Measurements from ENCODE around the gene CCNQ.

The CCNQ gene

DNA sequence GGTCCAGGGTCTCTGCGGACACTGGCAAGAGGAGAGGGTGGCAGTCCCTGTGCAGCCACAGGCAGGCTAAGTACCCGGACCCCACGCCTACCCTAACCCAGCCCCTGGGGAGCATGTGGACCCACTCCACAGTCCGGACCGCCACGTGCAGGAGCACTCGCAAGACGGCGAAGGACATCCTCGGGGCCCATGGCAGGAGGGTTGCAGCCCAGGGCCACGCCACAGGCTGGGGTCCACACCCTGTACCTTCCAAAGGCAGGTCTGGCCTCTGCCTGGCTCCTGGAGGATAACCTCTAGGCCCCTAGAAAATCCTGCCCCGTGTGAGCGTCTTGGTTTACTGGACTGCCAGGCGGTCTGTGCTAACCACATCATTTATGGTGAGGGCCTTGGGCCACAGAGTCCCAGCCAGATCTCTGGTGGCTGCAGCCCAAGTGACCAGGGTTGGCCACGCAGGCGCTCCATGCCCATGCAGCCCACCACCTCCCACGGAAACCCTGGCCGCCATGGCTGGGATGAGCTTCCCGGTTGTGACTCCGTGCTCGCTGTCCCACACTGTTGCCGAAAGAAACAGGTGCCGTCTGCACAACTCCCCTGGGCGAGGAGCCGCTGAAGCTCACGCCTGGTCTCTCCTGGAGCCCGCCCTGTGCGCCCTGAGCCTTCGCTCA lies 10.0 kb downstream of the CCNQ start:
- TF ChIP-seq, protein P1, sequence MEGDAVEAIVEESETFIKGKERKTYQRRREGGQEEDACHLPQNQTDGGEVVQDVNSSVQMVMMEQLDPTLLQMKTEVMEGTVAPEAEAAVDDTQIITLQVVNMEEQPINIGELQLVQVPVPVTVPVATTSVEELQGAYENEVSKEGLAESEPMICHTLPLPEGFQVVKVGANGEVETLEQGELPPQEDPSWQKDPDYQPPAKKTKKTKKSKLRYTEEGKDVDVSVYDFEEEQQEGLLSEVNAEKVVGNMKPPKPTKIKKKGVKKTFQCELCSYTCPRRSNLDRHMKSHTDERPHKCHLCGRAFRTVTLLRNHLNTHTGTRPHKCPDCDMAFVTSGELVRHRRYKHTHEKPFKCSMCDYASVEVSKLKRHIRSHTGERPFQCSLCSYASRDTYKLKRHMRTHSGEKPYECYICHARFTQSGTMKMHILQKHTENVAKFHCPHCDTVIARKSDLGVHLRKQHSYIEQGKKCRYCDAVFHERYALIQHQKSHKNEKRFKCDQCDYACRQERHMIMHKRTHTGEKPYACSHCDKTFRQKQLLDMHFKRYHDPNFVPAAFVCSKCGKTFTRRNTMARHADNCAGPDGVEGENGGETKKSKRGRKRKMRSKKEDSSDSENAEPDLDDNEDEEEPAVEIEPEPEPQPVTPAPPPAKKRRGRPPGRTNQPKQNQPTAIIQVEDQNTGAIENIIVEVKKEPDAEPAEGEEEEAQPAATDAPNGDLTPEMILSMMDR (conservative IDR thresholded peaks at IDR 0.05) = no peak
- no peak overlapping the region for H3K27ac ChIP-seq

DNA sequence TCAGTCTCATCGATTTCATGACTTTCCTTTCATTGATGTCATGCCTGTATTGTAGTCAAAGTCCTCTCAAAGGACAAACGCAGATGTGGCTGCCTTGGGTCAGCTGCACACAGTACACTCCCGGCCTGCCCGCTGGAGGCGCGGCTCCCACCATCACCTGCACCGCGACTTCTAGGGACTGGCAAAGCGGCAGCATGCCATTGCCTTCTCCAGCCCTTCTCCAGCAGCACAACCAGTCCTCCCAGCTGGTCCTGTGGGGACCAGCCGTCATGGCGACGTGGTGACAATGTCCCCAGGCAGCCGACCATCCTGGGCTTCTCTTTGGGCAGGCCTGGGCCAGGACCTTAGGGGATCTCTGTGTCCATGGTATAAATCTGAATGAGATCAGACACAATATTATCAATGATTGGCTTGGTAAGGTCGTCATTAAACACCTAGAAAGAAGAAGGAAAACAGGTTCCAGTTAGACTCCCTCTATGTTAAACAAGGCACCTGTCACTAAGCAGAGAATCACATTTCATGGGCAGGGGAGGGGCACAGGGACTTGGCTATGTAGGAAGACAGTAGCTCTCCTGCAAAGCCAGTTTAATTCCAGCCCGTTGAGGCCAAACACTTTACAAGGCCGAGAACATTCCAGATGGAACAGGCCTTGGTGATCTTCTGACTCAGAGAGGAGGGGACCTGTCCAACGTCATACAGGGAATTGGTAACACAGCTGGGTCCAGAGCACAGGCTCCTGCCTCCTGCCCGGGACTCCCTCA lies 10.7 kb downstream of the CCNQ start:
- TF ChIP-seq, protein P1 (conservative IDR thresholded peaks at IDR 0.05) = no peak

DNA sequence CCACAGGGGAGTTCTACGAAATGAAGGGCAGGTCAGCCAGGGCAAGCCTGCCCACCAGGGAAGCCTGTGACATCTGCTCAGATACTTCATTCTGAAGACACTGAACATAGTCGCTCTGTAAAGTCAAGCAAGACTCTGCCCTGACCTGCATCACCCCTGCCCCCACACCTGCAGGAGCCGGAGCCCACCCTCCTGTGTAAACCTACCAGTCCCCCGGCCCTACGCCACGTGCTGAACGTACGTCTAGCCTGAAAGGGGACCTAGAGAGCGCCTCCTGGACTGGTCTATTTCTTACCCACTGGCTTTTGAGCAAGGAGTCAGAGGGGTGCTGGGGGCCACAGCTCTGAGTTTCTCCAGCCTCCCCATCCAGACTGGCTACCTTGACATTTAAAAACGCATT lies 11.6 kb downstream of the CCNQ start:
- H3K27ac ChIP-seq = no peak overlapping the region
- TF ChIP-seq, protein P1 (conservative IDR thresholded peaks at IDR 0.05) = no peak

More for the DNA sequence above, 10.7 kb downstream of the CCNQ start:
- no peak overlapping the region for H3K27ac ChIP-seq

DNA sequence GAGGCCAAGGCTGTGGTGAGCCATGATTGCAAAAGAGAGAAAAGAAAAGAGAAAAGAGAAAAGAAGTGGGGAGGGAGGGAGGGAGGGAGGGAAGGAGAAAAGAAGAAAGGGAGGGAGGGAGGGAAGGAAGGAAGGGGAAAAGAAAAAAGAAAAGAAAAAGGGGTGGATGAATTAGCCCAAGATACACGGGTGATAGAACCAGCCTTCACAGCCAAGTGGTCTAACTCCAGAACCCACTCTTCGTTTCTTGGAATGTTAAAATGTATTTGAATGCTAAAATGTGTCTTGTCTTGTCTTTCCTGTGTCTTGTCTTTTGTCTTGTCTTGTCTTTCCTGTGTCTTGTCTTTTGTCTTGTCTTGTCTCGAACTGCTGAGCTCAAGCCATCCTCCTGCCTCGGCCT lies 13.1 kb downstream of the CCNQ start:
- no peak overlapping the region for H3K27ac ChIP-seq
- TF ChIP-seq, protein P1 (conservative IDR thresholded peaks at IDR 0.05) = no peak

DNA sequence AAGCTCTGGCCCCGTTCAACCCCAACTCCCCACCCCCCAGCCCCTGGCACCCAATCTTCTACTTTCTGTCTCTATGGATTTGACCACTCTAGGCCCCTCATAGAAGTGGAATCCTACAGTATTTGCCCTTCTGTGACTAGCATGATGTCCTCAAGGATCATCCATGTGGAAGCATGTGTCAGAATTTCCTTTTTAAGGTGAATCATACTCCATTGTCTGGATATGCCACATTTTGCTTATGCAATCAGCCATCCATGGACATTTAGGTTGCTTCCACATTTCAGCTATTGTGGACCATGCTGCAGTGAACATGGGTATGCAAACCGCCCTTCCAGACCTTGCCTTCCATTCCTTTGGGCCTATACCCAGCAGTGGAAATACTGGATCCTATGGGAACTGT lies 15.5 kb downstream of the CCNQ start:
- H3K27ac ChIP-seq = no peak overlapping the region
- TF ChIP-seq, protein P1 (conservative IDR thresholded peaks at IDR 0.05) = no peak

DNA sequence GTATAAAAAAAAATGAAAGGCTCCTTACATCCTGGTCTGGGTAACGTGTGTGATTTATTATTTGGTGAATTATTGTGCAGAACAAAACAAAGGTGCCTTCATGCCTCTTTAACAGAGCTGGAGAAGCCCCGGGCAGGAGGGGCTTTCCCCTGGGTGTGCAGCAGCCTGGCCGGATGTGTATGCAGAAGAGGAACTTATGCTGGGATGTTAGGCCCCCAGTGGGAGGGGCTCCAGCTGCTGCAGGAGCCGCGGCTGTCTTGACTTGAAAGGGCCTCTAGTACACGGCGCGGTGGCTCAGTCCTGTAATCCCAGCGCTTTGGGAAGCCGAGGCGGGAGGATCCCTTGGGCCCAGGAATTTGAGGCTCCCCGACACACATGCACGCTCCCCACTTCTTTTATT lies 16.0 kb downstream of the CCNQ start:
- TF ChIP-seq, protein P1 (conservative IDR thresholded peaks at IDR 0.05) = no peak
- H3K27ac ChIP-seq = no peak overlapping the region

DNA sequence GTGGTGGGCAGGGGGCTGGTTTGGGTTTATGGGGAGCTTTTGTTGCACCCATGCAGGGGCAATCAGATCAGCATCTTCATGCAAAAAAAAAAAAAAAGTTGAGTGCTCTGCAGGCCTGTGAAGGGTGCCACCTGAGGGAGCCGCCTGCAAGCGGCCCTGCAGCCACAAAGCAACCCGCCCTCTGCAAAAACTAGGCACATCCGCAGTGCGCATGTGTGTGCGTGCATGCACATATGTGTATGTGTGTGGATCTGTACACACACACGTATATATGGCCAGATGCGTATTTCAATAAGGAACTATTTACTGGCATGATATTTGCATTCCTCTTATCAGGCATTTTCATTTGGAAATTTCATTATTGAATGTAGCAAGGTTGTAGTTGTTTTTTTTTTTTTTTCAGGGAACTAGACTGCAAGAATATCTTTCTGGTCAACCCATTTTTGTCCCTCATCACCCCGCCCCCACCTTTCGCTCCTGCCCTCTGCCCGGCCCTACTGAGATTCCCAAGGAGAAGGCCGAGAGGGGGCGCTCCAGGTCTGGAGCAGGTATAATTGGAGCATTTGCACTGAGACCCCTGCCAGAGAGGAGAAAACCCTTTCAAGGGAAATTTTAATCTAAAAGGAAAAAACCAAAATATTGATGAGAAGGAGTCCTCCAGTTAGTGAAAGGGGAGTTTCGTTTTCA lies 18.1 kb downstream of the CCNQ start:
- TF ChIP-seq, protein P1 (conservative IDR thresholded peaks at IDR 0.05) = no peak

More for the DNA sequence above, 18.1 kb downstream of the CCNQ start:
- no peak overlapping the region for H3K27ac ChIP-seq
